ENCODE measurements around the gene MYPOP.

GRCh38 chr19:45890877-45891276 lies 11.5 kb downstream of the MYPOP start:
- TF ChIP-seq ZBTB1 (CRISPR knock-in tag; IDR thresholded peaks at IDR 0.05; ENCODE audit: borderline replicate concordance) (no peak), ZNF468 (CRISPR knock-in tag; IDR thresholded peaks at IDR 0.05) (no peak), ZNF12 (CRISPR knock-in tag; IDR thresholded peaks at IDR 0.05) (no peak), NFE2 (CRISPR knock-in tag; IDR thresholded peaks at IDR 0.05) (no peak), CBX2 (IDR thresholded peaks at IDR 0.05; ENCODE audit: low read depth, low read length) (no peak), CBX2 (CRISPR knock-in tag; IDR thresholded peaks at IDR 0.05; ENCODE audit: low read depth) (no peak), TP53 (CRISPR knock-in tag; conservative IDR thresholded peaks at IDR 0.05) (no peak), EZH2 (conservative IDR thresholded peaks at IDR 0.05; ENCODE audit: low read depth, low read length) (no peak), SALL2 (CRISPR knock-in tag; IDR thresholded peaks at IDR 0.05) (no peak), ZNF501 (CRISPR knock-in tag; IDR thresholded peaks at IDR 0.05) (no peak)
